ENCODE results near the gene SNRPD1.

DNA sequence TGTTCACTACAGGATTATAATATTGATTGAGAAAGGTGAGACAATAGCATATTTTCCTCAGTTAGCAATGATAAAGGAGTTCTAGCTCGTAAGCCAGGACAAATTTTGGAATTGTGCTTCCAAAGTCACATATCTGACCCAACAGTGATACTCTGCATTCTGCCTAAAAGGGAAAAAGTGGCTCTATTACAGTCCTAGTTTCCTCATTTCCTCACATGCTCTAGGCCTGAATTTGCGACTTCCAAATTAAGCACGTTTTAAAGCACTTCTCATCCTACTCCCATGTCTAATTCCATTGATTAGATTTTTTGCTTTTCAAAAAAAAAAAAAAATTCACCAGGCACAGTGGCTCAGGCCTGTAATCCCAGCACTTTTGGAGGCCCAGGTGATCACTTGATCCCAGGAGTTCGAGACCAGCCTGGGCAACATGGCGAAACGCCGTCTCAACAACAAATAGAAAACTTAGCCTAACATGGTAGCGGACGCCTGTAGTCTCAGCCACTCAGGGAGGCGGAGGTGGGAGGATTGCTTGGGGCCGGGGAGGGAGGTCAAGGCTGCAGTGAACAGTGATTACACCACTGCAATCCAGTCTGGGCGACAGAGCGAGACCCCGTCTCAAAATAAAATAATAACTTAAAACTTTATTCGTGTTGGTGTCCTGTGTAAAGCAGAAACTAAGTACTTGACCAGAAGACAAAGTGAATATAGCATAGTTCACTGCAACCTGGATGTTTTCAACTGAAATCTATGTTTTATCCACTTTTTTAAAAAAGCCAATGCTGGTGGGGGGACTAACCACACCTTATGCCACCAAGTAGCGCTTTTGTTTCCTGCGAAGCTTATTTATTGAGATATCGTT is 13.2 kb upstream of the SNRPD1 start:
- TF ChIP-seq, protein P1, sequence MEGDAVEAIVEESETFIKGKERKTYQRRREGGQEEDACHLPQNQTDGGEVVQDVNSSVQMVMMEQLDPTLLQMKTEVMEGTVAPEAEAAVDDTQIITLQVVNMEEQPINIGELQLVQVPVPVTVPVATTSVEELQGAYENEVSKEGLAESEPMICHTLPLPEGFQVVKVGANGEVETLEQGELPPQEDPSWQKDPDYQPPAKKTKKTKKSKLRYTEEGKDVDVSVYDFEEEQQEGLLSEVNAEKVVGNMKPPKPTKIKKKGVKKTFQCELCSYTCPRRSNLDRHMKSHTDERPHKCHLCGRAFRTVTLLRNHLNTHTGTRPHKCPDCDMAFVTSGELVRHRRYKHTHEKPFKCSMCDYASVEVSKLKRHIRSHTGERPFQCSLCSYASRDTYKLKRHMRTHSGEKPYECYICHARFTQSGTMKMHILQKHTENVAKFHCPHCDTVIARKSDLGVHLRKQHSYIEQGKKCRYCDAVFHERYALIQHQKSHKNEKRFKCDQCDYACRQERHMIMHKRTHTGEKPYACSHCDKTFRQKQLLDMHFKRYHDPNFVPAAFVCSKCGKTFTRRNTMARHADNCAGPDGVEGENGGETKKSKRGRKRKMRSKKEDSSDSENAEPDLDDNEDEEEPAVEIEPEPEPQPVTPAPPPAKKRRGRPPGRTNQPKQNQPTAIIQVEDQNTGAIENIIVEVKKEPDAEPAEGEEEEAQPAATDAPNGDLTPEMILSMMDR (IDR thresholded peaks at IDR 0.05) = no peak
- TF ChIP-seq POLR2AphosphoS5 (IDR thresholded peaks at IDR 0.05) (no peak), POLR2A (IDR thresholded peaks at IDR 0.05) (no peak)

Measured in upper lobe of left lung (tissue), 4 donors.